IPS-18c (cell line): ENCODE results near the gene GLYATL2.

Experiments used
- H3K4me3 ChIP-seq: 2 replicates; pipeline ENCODE4 v1.7.0; 2013; ENCODE audit warnings: low read depth, mild to moderate bottlenecking, low read length, moderate library complexity; ENCODE audit not compliant: insufficient read depth
- H3K9me3 ChIP-seq: one replicate; pipeline ENCODE4 v1.6.1; 2013; ENCODE audit warnings: mild to moderate bottlenecking, low read length, moderate library complexity; ENCODE audit not compliant: control insufficient read depth, insufficient read depth

The GLYATL2 gene

GRCh38 chr11:58844361-58845005 is at the start of gene GLYATL2:
Gene GLYATL2 (minus strand): TSS chr11:58844704. CDS start chr11:58839612, 5,092 bp downstream.
- Histone ChIP-seq H3K9me3 (no peaks in the 10 kb centered on the region), H3K4me3 (no peak within 1 kb of the TSS)

GRCh38 chr11:58893899-58894298 is 49.4 kb upstream of the GLYATL2 start:
- no peaks in the 10 kb centered on the region for H3K9me3 ChIP-seq
- H3K4me3 ChIP-seq = no peak overlapping the region

GRCh38 chr11:58888579-58888978 is 44.1 kb upstream of the GLYATL2 start:
- no peaks in the 10 kb centered on the region for H3K9me3 ChIP-seq
- no peak overlapping the region for H3K4me3 ChIP-seq

GRCh38 chr11:58887452-58887851 is 42.9 kb upstream of the GLYATL2 start:
- Histone ChIP-seq H3K4me3 (no peak overlapping the region), H3K9me3 (no peaks in the 10 kb centered on the region)

DNA sequence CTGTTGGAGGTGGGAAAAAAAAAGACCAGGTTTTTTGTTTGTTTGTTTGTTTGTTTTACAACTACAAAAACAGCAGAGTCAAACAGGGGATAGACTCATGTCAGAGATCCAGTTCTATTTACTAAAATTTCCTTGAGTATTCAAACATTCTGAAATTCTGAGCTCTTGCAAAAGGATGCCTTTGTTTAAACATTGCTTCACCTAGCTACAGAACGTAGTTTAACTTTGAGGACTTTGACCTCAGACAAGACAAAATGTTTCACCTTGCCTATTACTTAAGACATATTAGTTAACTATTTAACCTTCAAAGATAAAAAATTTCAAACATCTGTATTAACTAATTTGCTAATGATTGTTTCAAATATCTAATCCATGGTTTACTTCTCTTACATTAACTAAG is 36.1 kb upstream of the GLYATL2 start:
- peaks cover 5% of the 10 kb centered on the region for H3K9me3 ChIP-seq
- no peak overlapping the region for H3K4me3 ChIP-seq

DNA sequence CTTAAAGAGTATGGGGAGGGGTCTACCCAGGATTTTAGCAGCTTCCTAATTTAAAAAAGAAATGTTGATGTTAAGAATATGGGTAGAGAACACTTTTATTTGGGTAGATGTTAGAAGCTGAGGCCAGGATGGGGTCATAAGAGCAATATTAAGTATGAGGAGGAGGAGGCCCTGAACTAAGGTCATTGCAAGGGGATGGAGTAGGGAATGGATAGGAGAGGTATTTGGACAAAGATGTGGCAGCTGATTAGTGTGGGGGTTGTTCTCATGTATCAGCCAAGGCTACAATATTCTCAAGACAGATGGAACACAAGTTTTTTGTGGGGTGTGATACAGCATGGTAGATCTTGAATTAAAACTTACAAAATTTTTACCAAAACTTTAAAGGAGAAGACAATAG is 35.7 kb upstream of the GLYATL2 start:
- Histone ChIP-seq H3K9me3 (peaks cover 5% of the 10 kb centered on the region), H3K4me3 (no peak overlapping the region)

- Histone ChIP-seq H3K9me3 (peaks cover 9% of the 10 kb centered on the region), H3K4me3 (no peak overlapping the region)
Observed at GRCh38 chr11:58867556-58867955, 23.1 kb upstream of the GLYATL2 start.

- Histone ChIP-seq H3K9me3 (peaks cover 9% of the 10 kb centered on the region), H3K4me3 (no peak overlapping the region)
Observed at GRCh38 chr11:58866788-58867187, 22.3 kb upstream of the GLYATL2 start.

DNA sequence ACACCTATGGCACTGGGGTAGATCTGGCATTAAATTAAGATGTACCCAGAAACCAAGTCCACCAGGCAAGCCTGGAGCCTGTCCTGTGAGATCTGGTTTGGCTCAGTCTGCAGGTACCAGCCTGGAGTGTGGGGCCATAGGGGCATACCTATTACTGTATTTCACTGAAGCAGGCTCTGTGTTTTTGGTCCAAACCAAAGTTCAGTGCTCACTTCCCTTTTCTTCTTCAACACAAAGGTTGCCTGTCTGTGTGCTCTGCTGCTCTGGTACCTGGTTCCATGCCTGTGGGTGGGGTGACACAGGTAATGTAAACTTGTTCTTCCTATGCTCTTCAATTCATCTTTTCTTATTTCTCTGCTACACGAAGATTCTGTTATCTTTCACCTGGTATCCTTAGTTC is 19.8 kb upstream of the GLYATL2 start:
- H3K4me3 ChIP-seq = no peak overlapping the region
- H3K9me3 ChIP-seq = peaks cover 7% of the 10 kb centered on the region

- Histone ChIP-seq H3K4me3 (no peak overlapping the region), H3K9me3 (peaks cover 9% of the 10 kb centered on the region)
Observed at GRCh38 chr11:58863697-58864096, 19.2 kb upstream of the GLYATL2 start.

GRCh38 chr11:58861533-58861932 is 17.0 kb upstream of the GLYATL2 start:
- Histone ChIP-seq H3K4me3 (no peak overlapping the region), H3K9me3 (peaks cover 9% of the 10 kb centered on the region)

DNA sequence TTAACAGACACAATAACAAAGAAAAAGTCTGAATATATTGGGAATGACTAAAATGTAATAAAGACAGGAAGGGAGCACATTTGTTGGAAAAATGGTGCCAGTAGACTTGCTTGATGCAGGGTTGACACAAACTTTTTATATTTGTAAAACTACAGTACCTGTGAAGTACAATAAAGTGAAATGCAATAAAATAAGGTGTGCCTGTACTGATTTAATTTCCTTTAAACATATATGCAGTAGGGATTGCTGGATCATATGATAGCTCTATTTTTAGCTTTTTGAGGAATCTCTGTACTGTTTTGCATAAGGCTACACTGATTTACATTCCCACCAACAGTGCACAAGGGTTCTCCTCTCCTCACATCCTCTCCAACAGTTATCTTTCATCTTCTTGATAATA is 12.3 kb upstream of the GLYATL2 start:
- Histone ChIP-seq H3K9me3 (peaks cover 5% of the 10 kb centered on the region), H3K4me3 (no peak overlapping the region)

- no peaks in the 10 kb centered on the region for H3K9me3 ChIP-seq
- no peak overlapping the region for H3K4me3 ChIP-seq
Observed at GRCh38 chr11:58845386-58845785, 882 bp upstream of the GLYATL2 start.

GRCh38 chr11:58837707-58838388 is 6.7 kb downstream of the GLYATL2 start:
- H3K9me3 ChIP-seq = peaks cover 3% of the 10 kb centered on the region
- H3K4me3 ChIP-seq = no peak overlapping the region

DNA sequence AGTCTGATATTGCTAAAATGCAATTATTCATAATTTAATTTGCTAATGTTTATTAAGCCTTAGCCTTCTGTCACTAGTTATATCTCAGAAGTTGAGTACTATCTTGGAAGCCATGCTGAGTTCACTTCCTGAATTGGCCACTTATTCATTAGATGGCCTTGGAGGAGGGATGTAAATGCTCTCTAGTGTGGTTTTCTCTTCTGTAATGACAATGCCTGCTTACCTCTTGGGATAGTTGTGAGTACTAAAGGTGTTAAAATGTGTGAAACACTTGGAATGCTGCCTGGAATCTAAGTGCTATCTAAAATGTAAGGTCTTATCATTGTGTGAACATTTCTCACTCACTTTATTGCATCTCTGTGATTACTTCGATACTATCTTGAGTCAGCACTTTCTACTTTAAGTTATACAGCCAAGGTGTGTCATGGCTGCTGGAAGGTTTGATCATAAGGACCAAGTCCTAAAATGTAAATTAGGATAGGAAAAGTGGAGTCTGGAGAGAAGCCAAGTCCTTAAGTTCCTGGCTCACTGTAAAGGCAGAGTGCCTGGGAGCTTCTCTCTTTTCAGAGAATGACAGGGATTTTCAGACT is 12.4 kb downstream of the GLYATL2 start:
- Histone ChIP-seq H3K9me3 (peaks cover 7% of the 10 kb centered on the region), H3K4me3 (no peak overlapping the region)

- peaks cover 10% of the 10 kb centered on the region for H3K9me3 ChIP-seq
- no peak overlapping the region for H3K4me3 ChIP-seq
Observed at GRCh38 chr11:58830673-58831301, 13.7 kb downstream of the GLYATL2 start.

DNA sequence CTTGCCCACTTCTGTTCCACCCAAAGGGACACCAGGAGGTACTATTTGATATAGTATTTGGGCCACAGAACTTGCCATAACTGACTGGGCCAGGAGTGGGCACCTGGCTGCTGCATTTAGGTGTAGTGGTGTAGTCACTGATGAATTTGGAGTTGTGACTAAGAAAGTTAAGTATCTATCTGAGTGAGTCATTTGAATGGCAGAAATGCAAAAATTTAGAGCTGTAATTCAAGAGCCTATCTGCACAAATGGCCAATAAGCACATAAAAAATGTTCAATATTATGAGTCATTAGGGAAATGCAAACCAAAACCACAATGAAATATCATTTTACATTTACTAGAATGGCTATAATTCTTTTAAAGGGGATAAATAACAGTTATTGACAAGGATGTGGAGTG is 14.7 kb downstream of the GLYATL2 start:
- peaks cover 10% of the 10 kb centered on the region for H3K9me3 ChIP-seq

DNA sequence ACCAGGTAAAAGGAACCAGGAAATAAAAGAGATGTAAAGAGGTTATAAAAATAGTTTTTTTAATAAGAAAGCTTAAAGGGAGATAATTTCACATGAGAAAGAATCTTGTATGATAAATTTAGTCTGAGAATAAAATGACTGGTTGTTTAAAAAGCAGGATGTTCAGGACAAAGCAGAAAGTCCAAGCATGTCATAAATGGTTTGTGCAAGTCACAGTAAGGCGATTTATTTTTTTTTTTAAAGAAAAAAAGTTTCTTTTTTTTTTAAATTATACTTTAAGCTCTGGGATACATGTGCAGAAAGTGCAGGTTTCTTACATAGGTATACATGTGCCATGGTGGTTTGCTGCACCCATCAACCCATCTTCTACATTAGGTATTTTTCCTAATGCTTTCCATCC is 30.8 kb downstream of the GLYATL2 start:
- peaks cover 12% of the 10 kb centered on the region for H3K9me3 ChIP-seq
- no peak overlapping the region for H3K4me3 ChIP-seq

More for the DNA sequence above, 14.7 kb downstream of the GLYATL2 start:
- H3K4me3 ChIP-seq = no peak overlapping the region
